Measurements from ENCODE around the gene GSTP1. TPM values are rescaled to one million over a fixed set of nuclear protein-coding genes. Genes with fewer than 3 reads are reported as not detected.

Gene GSTP1
- total RNA-seq, 1 experiment from 2014 or later, result 570 TPM

- ChIA-PET POLR2A (no interaction called here), CTCF (no interaction called here)
- no TSS peak for BruUV-seq (replicated peaks)
- ATAC-seq (no peak), DNase-seq (ENCODE audit: low read depth, low spot score) (no peak)
- Histone ChIP-seq H3K27ac (ENCODE audit: low read length) (no peak overlapping the region), H3K4me1 (ENCODE audit: control insufficient read depth, insufficient read depth, low read length) (peaks cover 11% of the 10 kb centered on the region; the same call in 1 of the 2 replicates), H3K27me3 (ENCODE audit: control insufficient read depth, insufficient read depth, low read length) (no peaks in the 10 kb centered on the region), H3K4me3 (ENCODE audit: low read depth in 2 of 2, low read length in 2 of 2) (no peak overlapping the region), H3K9me3 (ENCODE audit: control insufficient read depth, insufficient read depth, low read depth, low read length) (no peaks in the 10 kb centered on the region), H3K36me3 (ENCODE audit: control insufficient read depth, insufficient read depth, low read length) (no peaks in the 10 kb centered on the region)
- in situ Hi-C loops (cut with HindIII; ENCODE audit: low pct_unique_long_range_greater_than_20kb, low sequenced_read_pairs) (no loop called here), intact Hi-C loops (cut with micrococcal nuclease; ENCODE audit: unreplicated experiment) (no loop called here)
- TF ChIP-seq REST (IDR thresholded peaks at IDR 0.05; ENCODE audit: insufficient read depth in 1 of 2, low read depth in 2 of 2, low read length in 1 of 2), result no peak
- no peak for TF ChIP-seq SIN3A (IDR thresholded peaks at IDR 0.05; ENCODE audit: borderline replicate concordance, insufficient read depth, low read depth, low read length)
- TF ChIP-seq CTCF (IDR thresholded peaks at IDR 0.05), result no peak
Measured at GRCh38 chr11:67633758-67634365, 50.2 kb downstream of the GSTP1 start.

- Histone ChIP-seq H3K27me3 (ENCODE audit: control insufficient read depth, insufficient read depth, low read length) (no peaks in the 10 kb centered on the region), H3K4me1 (ENCODE audit: control insufficient read depth, insufficient read depth, low read length) (peaks cover 8% of the 10 kb centered on the region; the same call in 1 of the 2 replicates), H3K9me3 (ENCODE audit: control insufficient read depth, insufficient read depth, low read depth, low read length) (no peaks in the 10 kb centered on the region), H3K4me3 (ENCODE audit: low read depth in 2 of 2, low read length in 2 of 2) (no peak overlapping the region), H3K27ac (ENCODE audit: low read length) (no peak overlapping the region), H3K36me3 (ENCODE audit: control insufficient read depth, insufficient read depth, low read length) (no peaks in the 10 kb centered on the region)
- ATAC-seq (no peak), DNase-seq (ENCODE audit: low read depth, low spot score) (no peak)
- ChIA-PET CTCF (no interaction called here), POLR2A (interaction anchor here (0.6 kb wide), 2 partner anchors 12 to 262 kb away, joined by 4 to 5 read pairs; no protein-coding TSS in a partner anchor)
- in situ Hi-C loops (cut with HindIII; ENCODE audit: low pct_unique_long_range_greater_than_20kb, low sequenced_read_pairs), result no loop called here
- no TSS peak for BruUV-seq (replicated peaks)
- TF ChIP-seq CTCF (IDR thresholded peaks at IDR 0.05), result no peak
- TF ChIP-seq POLR2AphosphoS5 (IDR thresholded peaks at IDR 0.05; ENCODE audit: low read depth, low read length), result no peak
- TF ChIP-seq SIN3A (IDR thresholded peaks at IDR 0.05; ENCODE audit: borderline replicate concordance, insufficient read depth, low read depth, low read length), result no peak
- TF ChIP-seq TCF7L2 (IDR thresholded peaks at IDR 0.05; ENCODE audit: low read depth, low read length), result no peak
- TF ChIP-seq REST (IDR thresholded peaks at IDR 0.05; ENCODE audit: insufficient read depth in 1 of 2, low read depth in 2 of 2, low read length in 1 of 2), result no peak
- intact Hi-C loops (cut with micrococcal nuclease; ENCODE audit: unreplicated experiment), result no loop called here
Measured at GRCh38 chr11:67634366-67635230, 51.0 kb downstream of the GSTP1 start.
